Measurements from ENCODE around the gene MT1H.
"Not testable (repeated sequence)": the region's sequence is repeated elsewhere in the genome, so short reads cannot be mapped to it uniquely, and the experiment has no call there.

Gene MT1H

GRCh38 chr16:56684926-56685590 lies 15.4 kb downstream of the MT1H start:
- DNase-seq (ENCODE audit: low spot score), result no peak

- no peak for DNase-seq (ENCODE audit: low spot score)
Measured at GRCh38 chr16:56686758-56687157, 17.1 kb downstream of the MT1H start.

GRCh38 chr16:56688762-56689161 lies 19.1 kb downstream of the MT1H start:
- no peak for DNase-seq (ENCODE audit: low spot score)

- DNase-seq (ENCODE audit: low spot score), result no peak
Measured at GRCh38 chr16:56689171-56689570, 19.6 kb downstream of the MT1H start.

GRCh38 chr16:56690420-56691122 lies 21.0 kb downstream of the MT1H start:
- no peak for DNase-seq (ENCODE audit: low spot score)

- no peak for DNase-seq (ENCODE audit: low spot score)
Measured at GRCh38 chr16:56691885-56692284, 22.3 kb downstream of the MT1H start.

- no peak for DNase-seq (ENCODE audit: low spot score)
Measured at GRCh38 chr16:56695246-56695645, 25.6 kb downstream of the MT1H start.

- DNase-seq (ENCODE audit: low spot score), result no peak
Measured at GRCh38 chr16:56697456-56698155, 28.0 kb downstream of the MT1H start.

GRCh38 chr16:56700195-56700594 lies 30.6 kb downstream of the MT1H start:
- DNase-seq (ENCODE audit: low spot score), result no peak

GRCh38 chr16:56700631-56701030 lies 31.0 kb downstream of the MT1H start:
- DNase-seq (ENCODE audit: low spot score), result no peak

- no peak for DNase-seq (ENCODE audit: low spot score)
Measured at GRCh38 chr16:56701534-56701933, 31.9 kb downstream of the MT1H start.

GRCh38 chr16:56702836-56703235 lies 33.2 kb downstream of the MT1H start:
- no peak for DNase-seq (ENCODE audit: low spot score)

- DNase-seq (ENCODE audit: low spot score), result no peak
Measured at GRCh38 chr16:56708525-56709442, 39.2 kb downstream of the MT1H start.

- DNase-seq (ENCODE audit: low spot score), result no peak
Measured at GRCh38 chr16:56709443-56710040, 39.9 kb downstream of the MT1H start.

GRCh38 chr16:56710181-56710737 lies 40.6 kb downstream of the MT1H start:
- DNase-seq (ENCODE audit: low spot score), result no peak

GRCh38 chr16:56711862-56712261 lies 42.2 kb downstream of the MT1H start:
- no peak for DNase-seq (ENCODE audit: low spot score)

- DNase-seq (ENCODE audit: low spot score), result no peak
Measured at GRCh38 chr16:56713794-56714193, 44.2 kb downstream of the MT1H start.

GRCh38 chr16:56715126-56715525 lies 45.5 kb downstream of the MT1H start:
- no peak for DNase-seq (ENCODE audit: low spot score)

GRCh38 chr16:56716761-56717160 lies 47.1 kb downstream of the MT1H start:
- no peak for DNase-seq (ENCODE audit: low spot score)

- DNase-seq (ENCODE audit: low spot score), result not testable (repeated sequence)
Measured at GRCh38 chr16:56717532-56717931, 47.9 kb downstream of the MT1H start.
